A549 (cell line): ENCODE data around the gene ALG12. TPM values are rescaled to one million over a fixed set of nuclear protein-coding genes. Genes with fewer than 3 reads are reported as not detected.

ENCODE experiments used
- ATAC-seq, 2 experiments: fragments of 200-7000 bp in 1 of 2; fragments of >200 bp in 1 of 2; cut with Nextera tagmentation in 1 of 2; cut with Tn5 transposase in 1 of 2; 3 replicates each; pipeline versions ENCODE4 v1.8.0 to v1.9.1; 2018 to 2020; ENCODE audit warnings: mild to moderate bottlenecking in 1 of 2, moderate library complexity in 1 of 2
- CTCF ChIA-PET: fragments of 300-600 bp; sonication (Branson Sonifier 250); formaldehyde crosslinking; extraction: SDS; loops from one replicate; lab custom pipeline; 2021; ENCODE audit warnings: antibody characterized with exemption, inconsistent platforms; lab: Yijun Ruan, JAX
- POLR2A ChIA-PET: fragments of 350-600 bp; formaldehyde crosslinking; extraction: SDS; loops from one replicate; lab custom pipeline; 2021; ENCODE audit warnings: antibody characterized with exemption, inconsistent platforms; lab: Yijun Ruan, JAX
- DNase-seq, 2 experiments: peaks; one replicate each; pipeline versions ENCODE4 v3.0.0 to v3.0.0-alpha.2; 2011 to 2016; ENCODE audit warnings: low read depth in 1 of 2, low spot score in 1 of 2
- FAIRE-seq: peaks from 2 replicates; lab custom pipeline; 2011; peaks lifted over from hg19 to GRCh38; lab: Jason Lieb, UNC
- H3K27ac ChIP-seq, 2 experiments: fragments of >200 bp; sonication (Bioruptor Twin); formaldehyde crosslinking; 3 replicates each; pipeline ENCODE4 v1.5.1; 2016 to 2017
- H3K4me1 ChIP-seq: fragments of >200 bp; sonication (Bioruptor Twin); formaldehyde crosslinking; 3 replicates; pipeline ENCODE4 v1.6.1; 2016
- H3K4me2 ChIP-seq: fragments of >200 bp; sonication (Bioruptor Twin); formaldehyde crosslinking; 3 replicates; pipeline ENCODE4 v1.6.1; 2016
- H3K4me3 ChIP-seq: fragments of >200 bp; sonication (Bioruptor Twin); formaldehyde crosslinking; 3 replicates; pipeline ENCODE4 v1.5.1; 2016
- H3K9me3 ChIP-seq: fragments of >200 bp; sonication (Bioruptor Twin); formaldehyde crosslinking; 3 replicates; pipeline ENCODE4 v1.6.1; 2016
- CHD2 ChIP-seq: fragments of 150-350 bp; IDR thresholded peaks from 2 replicates; pipeline ENCODE4 v1.6.1; 2014; ENCODE audit warnings: low read length; ENCODE audit not compliant: partially characterized antibody
- EP300 ChIP-seq, 2 experiments: fragments of >200 bp; sonication (Bioruptor Twin); formaldehyde crosslinking; IDR thresholded peaks; 2 replicates in 1 of 2; 3 replicates in 1 of 2; pipeline ENCODE4 v1.6.1; 2016 to 2017
- ESRRA ChIP-seq: fragments of 150-350 bp; IDR thresholded peaks from 2 replicates; pipeline ENCODE4 v1.6.1; 2014; ENCODE audit warnings: mild to moderate bottlenecking, low read length, borderline replicate concordance
- FOXS1 ChIP-seq: fragments of 250-450 bp; sonication (Bioruptor Pico); IDR thresholded peaks from 2 replicates; pipeline ENCODE4 v1.5.0; 2020; ENCODE audit warnings: mild to moderate bottlenecking, moderate library complexity
- HDAC2 ChIP-seq: fragments of 200-600 bp; sonication (generic); IDR thresholded peaks from 2 replicates; pipeline ENCODE4 v1.6.1; 2016
- HOXA7 ChIP-seq: fragments of 250-450 bp; sonication (Bioruptor Pico); IDR thresholded peaks from 2 replicates; pipeline ENCODE4 v1.5.0; 2020; ENCODE audit warnings: mild to moderate bottlenecking, moderate library complexity
- HOXB13 ChIP-seq: fragments of 250-450 bp; sonication (Bioruptor Pico); IDR thresholded peaks from 2 replicates; pipeline ENCODE4 v1.5.0; 2020; ENCODE audit warnings: low read depth, mild to moderate bottlenecking, moderate library complexity
- JUN ChIP-seq, 2 experiments: fragments of >200 bp; sonication (Bioruptor Twin); formaldehyde crosslinking; IDR thresholded peaks; 2 replicates in 1 of 2; 3 replicates in 1 of 2; pipeline ENCODE4 v1.6.1; 2016 to 2017
- JUNB ChIP-seq: fragments of >200 bp; sonication (Bioruptor Twin); formaldehyde crosslinking; IDR thresholded peaks from 2 replicates; pipeline ENCODE4 v1.6.1; 2016
- MAZ ChIP-seq: fragments of 150-350 bp; IDR thresholded peaks from 2 replicates; pipeline ENCODE4 v1.6.1; 2014; ENCODE audit warnings: antibody characterized with exemption, low read depth, low read length, borderline replicate concordance
- MYC ChIP-seq: IDR thresholded peaks from 2 replicates; pipeline ENCODE4 v1.6.1; 2012; ENCODE audit warnings: mild to moderate bottlenecking, inconsistent platforms, low read length, improper control_type of control experiment, borderline replicate concordance
- NPAS2 ChIP-seq: fragments of 250-450 bp; sonication (Bioruptor Pico); IDR thresholded peaks from 2 replicates; pipeline ENCODE4 v1.8.0; 2022; ENCODE audit warnings: mild to moderate bottlenecking, moderate library complexity, borderline replicate concordance
- NR3C1 ChIP-seq: fragments of >200 bp; sonication (Bioruptor Twin); formaldehyde crosslinking; IDR thresholded peaks from 3 replicates; pipeline ENCODE4 v1.6.1; 2017
- POLR2AphosphoS2 ChIP-seq: conservative IDR thresholded peaks from 2 replicates; pipeline ENCODE4 v1.6.1; 2012; ENCODE audit warnings: low read length, improper control_type of control experiment, inconsistent platforms
- RARB ChIP-seq: fragments of 250-450 bp; sonication (Bioruptor Pico); IDR thresholded peaks from 2 replicates; pipeline ENCODE4 v1.8.0; 2021; ENCODE audit warnings: mild to moderate bottlenecking, moderate library complexity
- RNF2 ChIP-seq: fragments of 200-600 bp; sonication (generic); IDR thresholded peaks from 2 replicates; pipeline ENCODE4 v1.6.1; 2016; ENCODE audit warnings: low read depth, mild to moderate bottlenecking, antibody characterized with exemption, moderate library complexity, borderline replicate concordance
- SMC3 ChIP-seq: fragments of >200 bp; sonication (Bioruptor Twin); formaldehyde crosslinking; IDR thresholded peaks from 3 replicates; pipeline ENCODE4 v1.6.1; 2018; ENCODE audit warnings: inconsistent platforms
- SREBF2 ChIP-seq: fragments of 450-650 bp; IDR thresholded peaks from 2 replicates; pipeline ENCODE4 v1.6.1; 2014; ENCODE audit warnings: mild to moderate bottlenecking, moderate library complexity
- TP53 ChIP-seq: fragments of 250-450 bp; sonication (Bioruptor Pico); IDR thresholded peaks from 2 replicates; pipeline ENCODE4 v1.5.0; 2021; ENCODE audit warnings: mild to moderate bottlenecking, moderate library complexity
- WGBS: methylation state at CpG from one replicate; pipeline ENCODE4 v1.1.6; 2017; ENCODE audit errors: missing lambda C conversion rate; 5-methylcytosine and 5-hydroxymethylcytosine counted together
- polyA plus RNA-seq, 4 experiments: library from polyadenylated mRNA; depleted of rRNA in 3 of 4; stranded (reverse); fragments of >200 nt; fragmentation: RNase III in 1 of 4; extraction: RNeasy Plus Mini Kit Qiagen cat#74134 plus additional on column Dnase treatment in 1 of 4; gene quantifications; 2 replicates in 3 of 4; 3 replicates in 1 of 4; pipeline ENCODE4 v1.2.3, GENCODE V29; 2011 to 2017
- TF ChIP-seq, protein P1 (sequence below): fragments of 450-650 bp; IDR thresholded peaks from 2 replicates; pipeline ENCODE4 v1.6.1; 2014; ENCODE audit warnings: antibody characterized with exemption
- TF ChIP-seq, protein P2 (sequence below): fragments of 200-600 bp; sonication (generic); IDR thresholded peaks from 2 replicates; pipeline ENCODE4 v1.6.1; 2016; ENCODE audit warnings: antibody characterized with exemption, mild to moderate bottlenecking, moderate library complexity
- TF ChIP-seq, protein P3 (sequence below): IDR thresholded peaks from 2 replicates; pipeline ENCODE4 v1.6.1; 2012
- TF ChIP-seq, protein P4 (sequence below): fragments of 150-350 bp; IDR thresholded peaks from 2 replicates; pipeline ENCODE4 v1.6.1; 2014; ENCODE audit warnings: low read depth, mild to moderate bottlenecking, low read length
- TF ChIP-seq, protein P5 (sequence below): IDR thresholded peaks from 2 replicates; pipeline ENCODE4 v1.6.1; 2012; ENCODE audit warnings: low read depth, borderline replicate concordance
- TF ChIP-seq, protein P6 (sequence below): fragments of 250-450 bp; sonication (Bioruptor Pico); IDR thresholded peaks from 2 replicates; pipeline ENCODE4 v1.5.0; 2021; ENCODE audit warnings: mild to moderate bottlenecking, moderate library complexity, borderline replicate concordance

Gene ALG12
- polyA plus RNA-seq, 2 of the 4 experiments (the other 2 are of a cell fraction): 4.4 to 7.7 TPM

DNA sequence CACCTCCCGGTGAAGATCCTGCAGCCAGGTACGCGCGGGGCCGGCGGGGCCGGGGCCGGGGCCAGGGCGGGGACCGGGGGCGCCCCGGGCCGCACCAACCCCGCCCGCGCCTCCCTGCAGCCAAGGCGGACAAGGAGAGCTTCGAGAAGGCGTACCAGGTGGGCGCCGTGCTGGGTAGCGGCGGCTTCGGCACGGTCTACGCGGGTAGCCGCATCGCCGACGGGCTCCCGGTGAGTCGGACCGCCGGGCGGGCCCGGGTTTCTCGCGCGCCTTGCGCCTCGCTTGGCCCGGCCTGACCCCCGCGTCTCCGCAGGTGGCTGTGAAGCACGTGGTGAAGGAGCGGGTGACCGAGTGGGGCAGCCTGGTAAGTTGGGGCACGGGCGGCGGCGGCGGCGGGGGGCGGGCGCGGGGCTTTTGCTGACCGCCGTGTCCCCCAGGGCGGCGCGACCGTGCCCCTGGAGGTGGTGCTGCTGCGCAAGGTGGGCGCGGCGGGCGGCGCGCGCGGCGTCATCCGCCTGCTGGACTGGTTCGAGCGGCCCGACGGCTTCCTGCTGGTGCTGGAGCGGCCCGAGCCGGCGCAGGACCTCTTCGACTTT is 42.9 kb upstream of the ALG12 start (continued):
- TF ChIP-seq, protein P1, sequence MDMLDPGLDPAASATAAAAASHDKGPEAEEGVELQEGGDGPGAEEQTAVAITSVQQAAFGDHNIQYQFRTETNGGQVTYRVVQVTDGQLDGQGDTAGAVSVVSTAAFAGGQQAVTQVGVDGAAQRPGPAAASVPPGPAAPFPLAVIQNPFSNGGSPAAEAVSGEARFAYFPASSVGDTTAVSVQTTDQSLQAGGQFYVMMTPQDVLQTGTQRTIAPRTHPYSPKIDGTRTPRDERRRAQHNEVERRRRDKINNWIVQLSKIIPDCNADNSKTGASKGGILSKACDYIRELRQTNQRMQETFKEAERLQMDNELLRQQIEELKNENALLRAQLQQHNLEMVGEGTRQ: no peak
- TF ChIP-seq, protein P2, sequence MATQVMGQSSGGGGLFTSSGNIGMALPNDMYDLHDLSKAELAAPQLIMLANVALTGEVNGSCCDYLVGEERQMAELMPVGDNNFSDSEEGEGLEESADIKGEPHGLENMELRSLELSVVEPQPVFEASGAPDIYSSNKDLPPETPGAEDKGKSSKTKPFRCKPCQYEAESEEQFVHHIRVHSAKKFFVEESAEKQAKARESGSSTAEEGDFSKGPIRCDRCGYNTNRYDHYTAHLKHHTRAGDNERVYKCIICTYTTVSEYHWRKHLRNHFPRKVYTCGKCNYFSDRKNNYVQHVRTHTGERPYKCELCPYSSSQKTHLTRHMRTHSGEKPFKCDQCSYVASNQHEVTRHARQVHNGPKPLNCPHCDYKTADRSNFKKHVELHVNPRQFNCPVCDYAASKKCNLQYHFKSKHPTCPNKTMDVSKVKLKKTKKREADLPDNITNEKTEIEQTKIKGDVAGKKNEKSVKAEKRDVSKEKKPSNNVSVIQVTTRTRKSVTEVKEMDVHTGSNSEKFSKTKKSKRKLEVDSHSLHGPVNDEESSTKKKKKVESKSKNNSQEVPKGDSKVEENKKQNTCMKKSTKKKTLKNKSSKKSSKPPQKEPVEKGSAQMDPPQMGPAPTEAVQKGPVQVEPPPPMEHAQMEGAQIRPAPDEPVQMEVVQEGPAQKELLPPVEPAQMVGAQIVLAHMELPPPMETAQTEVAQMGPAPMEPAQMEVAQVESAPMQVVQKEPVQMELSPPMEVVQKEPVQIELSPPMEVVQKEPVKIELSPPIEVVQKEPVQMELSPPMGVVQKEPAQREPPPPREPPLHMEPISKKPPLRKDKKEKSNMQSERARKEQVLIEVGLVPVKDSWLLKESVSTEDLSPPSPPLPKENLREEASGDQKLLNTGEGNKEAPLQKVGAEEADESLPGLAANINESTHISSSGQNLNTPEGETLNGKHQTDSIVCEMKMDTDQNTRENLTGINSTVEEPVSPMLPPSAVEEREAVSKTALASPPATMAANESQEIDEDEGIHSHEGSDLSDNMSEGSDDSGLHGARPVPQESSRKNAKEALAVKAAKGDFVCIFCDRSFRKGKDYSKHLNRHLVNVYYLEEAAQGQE: no peak
- TF ChIP-seq EP300 (IDR thresholded peaks at IDR 0.05): no peak

DNA sequence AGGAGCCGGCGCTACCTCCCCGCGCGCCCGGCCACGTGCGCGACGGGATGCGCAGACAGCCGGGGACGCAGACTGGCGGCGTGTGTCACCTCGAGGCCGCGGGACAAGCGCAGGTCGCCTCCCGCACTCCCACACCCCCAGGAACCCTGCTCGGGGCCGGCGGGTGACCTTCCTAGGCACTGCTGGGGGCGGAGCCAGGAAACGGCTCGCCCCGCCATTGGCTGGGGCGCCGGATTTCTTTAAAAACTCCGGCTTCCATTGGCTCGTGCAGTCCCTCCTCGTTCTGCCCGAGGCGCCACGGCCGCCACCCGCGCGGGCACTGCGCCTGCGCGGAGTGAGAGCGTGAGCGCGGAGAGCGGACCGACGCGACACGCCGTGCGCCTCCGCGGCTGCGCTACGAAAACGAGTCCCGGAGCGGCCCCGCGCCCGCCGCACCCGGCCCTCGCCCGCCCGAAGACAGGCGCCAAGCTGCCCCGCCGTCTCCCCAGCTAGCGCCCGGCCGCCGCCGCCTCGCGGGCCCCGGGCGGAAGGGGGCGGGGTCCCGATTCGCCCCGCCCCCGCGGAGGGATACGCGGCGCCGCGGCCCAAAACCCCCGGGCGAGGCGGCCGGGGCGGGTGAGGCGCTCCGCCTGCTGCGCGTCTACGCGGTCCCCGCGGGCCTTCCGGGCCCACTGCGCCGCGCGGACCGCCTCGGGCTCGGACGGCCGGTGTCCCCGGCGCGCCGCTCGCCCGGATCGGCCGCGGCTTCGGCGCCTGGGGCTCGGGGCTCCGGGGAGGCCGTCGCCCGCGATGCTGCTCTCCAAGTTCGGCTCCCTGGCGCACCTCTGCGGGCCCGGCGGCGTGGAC is 42.1 kb upstream of the ALG12 start, which contains the start of gene PIM3:
Gene PIM3 (plus strand): TSS at position 614 of the 846 bp plus-strand sequence. CDS start 176 bp downstream, at position 790.
- FAIRE-seq: no peak
- peak; percentile 65 to 86 for ATAC-seq
- CTCF ChIA-PET: interaction anchor here (2.8 kb wide), 1 partner anchor 70 kb away, joined by 8 read pairs; no protein-coding TSS in a partner anchor
- Histone ChIP-seq H3K4me1 (peaks cover 38% of the 10 kb centered on the region), H3K27ac (peak within 1 kb of the TSS; percentile 96), H3K9me3 (no peaks in the 10 kb centered on the region), H3K4me3 (peak within 1 kb of the TSS; percentile 79), H3K4me2 (peak within 1 kb of the TSS; percentile 93)
- WGBS: 0% methylated on average over 9 of the region's 137 CpGs
- POLR2A ChIA-PET: interaction anchor here (1.1 to 2.7 kb wide), 3 partner anchors 9 to 27 kb away, joined by 3 to 13 read pairs (median 4); no protein-coding TSS in a partner anchor
- peak; percentile 90 to 95 for DNase-seq
- TF ChIP-seq CHD2: peak; percentile 36
- TF ChIP-seq NPAS2 (CRISPR knock-in tag): 0 out of 2 replicates have a peak, but pooled peaks have one; percentile 14
- TF ChIP-seq, protein P3, sequence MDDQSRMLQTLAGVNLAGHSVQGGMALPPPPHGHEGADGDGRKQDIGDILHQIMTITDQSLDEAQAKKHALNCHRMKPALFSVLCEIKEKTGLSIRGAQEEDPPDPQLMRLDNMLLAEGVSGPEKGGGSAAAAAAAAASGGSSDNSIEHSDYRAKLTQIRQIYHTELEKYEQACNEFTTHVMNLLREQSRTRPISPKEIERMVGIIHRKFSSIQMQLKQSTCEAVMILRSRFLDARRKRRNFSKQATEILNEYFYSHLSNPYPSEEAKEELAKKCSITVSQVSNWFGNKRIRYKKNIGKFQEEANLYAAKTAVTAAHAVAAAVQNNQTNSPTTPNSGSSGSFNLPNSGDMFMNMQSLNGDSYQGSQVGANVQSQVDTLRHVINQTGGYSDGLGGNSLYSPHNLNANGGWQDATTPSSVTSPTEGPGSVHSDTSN: peak; percentile 76
- TF ChIP-seq FOXS1: no peak
- TF ChIP-seq, protein P4, sequence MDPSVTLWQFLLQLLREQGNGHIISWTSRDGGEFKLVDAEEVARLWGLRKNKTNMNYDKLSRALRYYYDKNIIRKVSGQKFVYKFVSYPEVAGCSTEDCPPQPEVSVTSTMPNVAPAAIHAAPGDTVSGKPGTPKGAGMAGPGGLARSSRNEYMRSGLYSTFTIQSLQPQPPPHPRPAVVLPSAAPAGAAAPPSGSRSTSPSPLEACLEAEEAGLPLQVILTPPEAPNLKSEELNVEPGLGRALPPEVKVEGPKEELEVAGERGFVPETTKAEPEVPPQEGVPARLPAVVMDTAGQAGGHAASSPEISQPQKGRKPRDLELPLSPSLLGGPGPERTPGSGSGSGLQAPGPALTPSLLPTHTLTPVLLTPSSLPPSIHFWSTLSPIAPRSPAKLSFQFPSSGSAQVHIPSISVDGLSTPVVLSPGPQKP: no peak
- TF ChIP-seq, protein P5, sequence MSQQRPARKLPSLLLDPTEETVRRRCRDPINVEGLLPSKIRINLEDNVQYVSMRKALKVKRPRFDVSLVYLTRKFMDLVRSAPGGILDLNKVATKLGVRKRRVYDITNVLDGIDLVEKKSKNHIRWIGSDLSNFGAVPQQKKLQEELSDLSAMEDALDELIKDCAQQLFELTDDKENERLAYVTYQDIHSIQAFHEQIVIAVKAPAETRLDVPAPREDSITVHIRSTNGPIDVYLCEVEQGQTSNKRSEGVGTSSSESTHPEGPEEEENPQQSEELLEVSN: no peak
- TF ChIP-seq JUNB: no peak
- TF ChIP-seq MAZ: 0 out of 2 replicates have a peak, but pooled peaks have one; percentile 59
- TF ChIP-seq TP53 (CRISPR knock-in tag): no peak
- TF ChIP-seq NR3C1: no peak
- no peak for TF ChIP-seq HOXB13 (CRISPR knock-in tag)
- TF ChIP-seq, protein P6, sequence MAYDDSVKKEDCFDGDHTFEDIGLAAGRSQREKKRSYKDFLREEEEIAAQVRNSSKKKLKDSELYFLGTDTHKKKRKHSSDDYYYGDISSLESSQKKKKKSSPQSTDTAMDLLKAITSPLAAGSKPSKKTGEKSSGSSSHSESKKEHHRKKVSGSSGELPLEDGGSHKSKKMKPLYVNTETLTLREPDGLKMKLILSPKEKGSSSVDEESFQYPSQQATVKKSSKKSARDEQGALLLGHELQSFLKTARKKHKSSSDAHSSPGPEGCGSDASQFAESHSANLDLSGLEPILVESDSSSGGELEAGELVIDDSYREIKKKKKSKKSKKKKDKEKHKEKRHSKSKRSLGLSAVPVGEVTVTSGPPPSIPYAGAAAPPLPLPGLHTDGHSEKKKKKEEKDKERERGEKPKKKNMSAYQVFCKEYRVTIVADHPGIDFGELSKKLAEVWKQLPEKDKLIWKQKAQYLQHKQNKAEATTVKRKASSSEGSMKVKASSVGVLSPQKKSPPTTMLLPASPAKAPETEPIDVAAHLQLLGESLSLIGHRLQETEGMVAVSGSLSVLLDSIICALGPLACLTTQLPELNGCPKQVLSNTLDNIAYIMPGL (CRISPR knock-in tag): no peak
- no peak for TF ChIP-seq ESRRA
- TF ChIP-seq HOXA7 (CRISPR knock-in tag): no peak
- no peak for TF ChIP-seq MYC
- no peak for TF ChIP-seq RARB (CRISPR knock-in tag)
- TF ChIP-seq SMC3: no peak
- no peak for TF ChIP-seq POLR2AphosphoS2
- no peak for TF ChIP-seq RNF2
- no peak for TF ChIP-seq SREBF2
- peak; percentile 56 to 93; a peak in 4 of 5 replicates for TF ChIP-seq JUN (IDR thresholded peaks at IDR 0.05)
- no peak for TF ChIP-seq HDAC2
